IMR-90 (cell line): Measurements from ENCODE around the gene DERL3. TPM values are rescaled to one million over a fixed set of nuclear protein-coding genes. Genes with fewer than 3 reads are reported as not detected.

Experiments
- ATAC-seq: fragments of 200-7000 bp; cut with Tn5 transposase; 2 replicates; pipeline ENCODE4 v1.9.1; 2020; ENCODE audit warnings: low read depth, mild to moderate bottlenecking, moderate library complexity
- BruUV-seq: library from RNA; stranded (reverse); fragments of 400-500 nt; replicated peaks from 2 replicates; lab custom pipeline; 2021; lab: Mats Ljungman, UMichigan
- CTCF ChIA-PET: fragments of 300-600 bp; formaldehyde crosslinking; extraction: SDS; loops from one replicate; lab custom pipeline; 2021; ENCODE audit warnings: antibody characterized with exemption; lab: Yijun Ruan, JAX
- POLR2A ChIA-PET: fragments of 300-600 bp; sonication (Branson Sonifier 250); formaldehyde crosslinking; loops from one replicate; lab custom pipeline; 2022; ENCODE audit warnings: antibody characterized with exemption; ENCODE audit not compliant: unreplicated experiment; lab: Charles Lee
- DNase-seq: peaks from one replicate; pipeline ENCODE4 v3.0.0; 2013
- H2AFZ ChIP-seq: replicated peaks from 2 replicates; pipeline ENCODE3; 2013; ENCODE audit warnings: low read length, mild to moderate bottlenecking; ENCODE audit not compliant: poor library complexity
- H2AK5ac ChIP-seq: 2 replicates; pipeline ENCODE4 v1.6.1; 2013; ENCODE audit warnings: low read depth, low read length, inconsistent platforms
- H2AK9ac ChIP-seq: replicated peaks from 2 replicates; pipeline ENCODE3; 2013; ENCODE audit warnings: mild to moderate bottlenecking, low read depth, low read length, moderate library complexity; ENCODE audit not compliant: poor library complexity
- H2BK120ac ChIP-seq: 2 replicates; pipeline ENCODE4 v1.6.1; 2013; ENCODE audit warnings: low read depth, low read length, inconsistent platforms
- H2BK15ac ChIP-seq: 3 replicates; pipeline ENCODE4 v1.6.1; 2013; ENCODE audit warnings: low read depth, low read length, inconsistent platforms
- H2BK20ac ChIP-seq: 2 replicates; pipeline ENCODE4 v1.6.1; 2013; ENCODE audit warnings: low read depth, mild to moderate bottlenecking, inconsistent platforms, low read length, moderate library complexity
- H2BK5ac ChIP-seq: 2 replicates; pipeline ENCODE4 v1.6.1; 2013; ENCODE audit warnings: mild to moderate bottlenecking, low read depth, low read length, inconsistent platforms; ENCODE audit not compliant: poor library complexity, severe bottlenecking
- H3K14ac ChIP-seq: replicated peaks from 2 replicates; pipeline ENCODE4 v1.6.1; 2013; ENCODE audit warnings: low read depth, low read length, inconsistent platforms
- H3K18ac ChIP-seq: 2 replicates; pipeline ENCODE4 v1.6.1; 2013; ENCODE audit warnings: low read depth, low read length, control low read depth
- H3K23ac ChIP-seq: 2 replicates; pipeline ENCODE4 v1.6.1; 2013; ENCODE audit warnings: low read depth, low read length, inconsistent platforms
- H3K27ac ChIP-seq: 2 replicates; pipeline ENCODE4 v1.5.1; 2013; ENCODE audit warnings: mild to moderate bottlenecking, control low read depth, low read length; ENCODE audit not compliant: insufficient read depth
- H3K27me3 ChIP-seq: 2 replicates; pipeline ENCODE4 v1.6.1; 2013; ENCODE audit warnings: low read length; ENCODE audit not compliant: control insufficient read depth, insufficient read depth
- H3K36me3 ChIP-seq: 2 replicates; pipeline ENCODE4 v1.6.1; 2013; ENCODE audit warnings: low read length, mixed read lengths; ENCODE audit not compliant: control insufficient read depth, insufficient read depth
- H3K4ac ChIP-seq: 2 replicates; pipeline ENCODE4 v1.6.1; 2013; ENCODE audit warnings: low read depth, low read length, inconsistent platforms
- H3K4me1 ChIP-seq: 2 replicates; pipeline ENCODE4 v1.6.1; 2013; ENCODE audit warnings: low read length, mixed read lengths; ENCODE audit not compliant: control insufficient read depth, insufficient read depth
- H3K4me2 ChIP-seq: 2 replicates; pipeline ENCODE4 v1.6.1; 2013; ENCODE audit warnings: low read depth, mild to moderate bottlenecking, control low read depth, low read length, moderate library complexity
- H3K4me3 ChIP-seq: 2 replicates; pipeline ENCODE4 v1.5.1; 2013; ENCODE audit warnings: low read depth, mild to moderate bottlenecking, control low read depth, low read length, moderate library complexity; ENCODE audit not compliant: insufficient read depth
- H3K56ac ChIP-seq: 2 replicates; pipeline ENCODE4 v1.6.1; 2013; ENCODE audit warnings: low read length, inconsistent platforms; ENCODE audit not compliant: insufficient read depth; ENCODE audit errors: extremely low read depth
- H3K79me1 ChIP-seq, 2 experiments: 2 replicates each; pipeline ENCODE4 v1.6.1; 2013; ENCODE audit warnings: low read length in 2 of 2, inconsistent platforms in 1 of 2, low read depth in 1 of 2
- H3K9ac ChIP-seq: 2 replicates; pipeline ENCODE4 v1.6.1; 2013; ENCODE audit warnings: low read depth, low read length, control low read depth
- H3K9me1 ChIP-seq: 2 replicates; pipeline ENCODE4 v1.6.1; 2013; ENCODE audit warnings: low read length, inconsistent platforms; ENCODE audit not compliant: insufficient read depth
- H3K9me3 ChIP-seq: 2 replicates; pipeline ENCODE4 v1.6.1; 2013; ENCODE audit warnings: low read length; ENCODE audit not compliant: control insufficient read depth, insufficient read depth
- H4K20me1 ChIP-seq: 2 replicates; pipeline ENCODE4 v1.6.1; 2013; ENCODE audit warnings: low read length, inconsistent platforms; ENCODE audit not compliant: insufficient read depth
- H4K5ac ChIP-seq: 2 replicates; pipeline ENCODE4 v1.6.1; 2013; ENCODE audit warnings: mild to moderate bottlenecking, low read depth, low read length, control low read depth
- H4K8ac ChIP-seq, 2 experiments: 2 replicates each; pipeline ENCODE4 v1.6.1; 2013; ENCODE audit warnings: low read depth in 2 of 2, low read length in 2 of 2, control low read depth in 1 of 2, inconsistent platforms in 1 of 2
- H4K91ac ChIP-seq: 2 replicates; pipeline ENCODE4 v1.6.1; 2013; ENCODE audit warnings: low read depth, low read length, inconsistent platforms; ENCODE audit not compliant: insufficient read depth
- CEBPB ChIP-seq: IDR thresholded peaks from 2 replicates; pipeline ENCODE4 v1.6.1; 2012; ENCODE audit warnings: low read depth, low read length, improper control_type of control experiment
- CHD1 ChIP-seq: IDR thresholded peaks from 2 replicates; pipeline ENCODE4 v1.6.1; 2012; ENCODE audit warnings: low read depth, low read length, improper control_type of control experiment
- WGBS, 2 experiments: methylation state at CpG; one replicate each; pipeline versions ENCODE4 v1.1.5 to v1.1.7; 2013; ENCODE audit warnings: missing lambda C conversion rate in 2 of 2; ENCODE audit not compliant: insufficient read length in 1 of 2; ENCODE audit errors: extremely low coverage in 2 of 2; 5-methylcytosine and 5-hydroxymethylcytosine counted together
- dilution Hi-C: fragments of 300-500 bp; cut with HindIII; formaldehyde crosslinking; loops from one replicate; pipeline ENCODE4 v1.14.3; 2018; ENCODE audit warnings: low sequenced_read_pairs; ENCODE audit not compliant: unreplicated experiment
- in situ Hi-C: fragments of 300-500 bp; cut with MboI; formaldehyde crosslinking; loops from 3 replicates; pipeline ENCODE4 v1.14.3; 2019; ENCODE audit warnings: low sequenced_read_pairs, inconsistent platforms, mixed read lengths
- intact Hi-C: fragments of 100-400 bp; cut with micrococcal nuclease; formaldehyde crosslinking; loops from 2 replicates; pipeline ENCODE4 v1.10.0; 2022
- polyA plus RNA-seq, 3 experiments: library from polyadenylated mRNA; depleted of rRNA; stranded (reverse); fragments of >200 nt; gene quantifications; 2 replicates each; pipeline ENCODE4 v1.2.3, GENCODE V29; 2012; ENCODE audit warnings: low replicate concordance in 1 of 3
- total RNA-seq: library from RNA; depleted of rRNA; stranded (reverse); fragments of >200 nt; gene quantifications from 2 replicates; pipeline ENCODE4 v1.2.3, GENCODE V29; 2012

The DERL3 gene
- total and polyA plus RNA-seq, 2 of the 4 experiments (the other 2 are of a cell fraction): 0.18 to 0.62 TPM

DNA sequence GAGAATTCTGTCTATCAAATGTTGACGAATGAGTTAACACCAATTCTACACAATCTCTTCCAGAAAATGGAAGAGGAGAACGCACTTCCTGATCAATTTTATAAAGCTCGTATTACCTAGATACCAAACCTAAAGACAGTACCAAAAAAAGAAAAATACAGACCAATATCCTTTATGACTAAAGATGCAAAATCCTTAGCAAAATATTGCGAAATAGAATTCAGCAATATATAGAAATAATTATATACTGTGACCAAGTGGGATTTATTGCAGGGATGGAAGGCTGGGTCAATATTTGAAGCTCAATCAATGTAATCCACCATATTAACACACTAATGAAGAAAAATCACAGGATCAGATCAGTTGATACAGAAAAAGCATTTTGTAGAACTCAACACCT lies 26.4 kb downstream of the DERL3 start:
- H2BK5ac ChIP-seq: no peak overlapping the region
- H3K18ac ChIP-seq: no peak overlapping the region
- no peaks in the 10 kb centered on the region for H3K9me3 ChIP-seq
- no peak for TF ChIP-seq CHD1
- TF ChIP-seq CEBPB: peak; percentile 87
- no peak overlapping the region for H2AK9ac ChIP-seq
- H3K27me3 ChIP-seq: no peaks in the 10 kb centered on the region
- no peak overlapping the region for H4K91ac ChIP-seq
- dilution Hi-C loops (no loop called here), in situ Hi-C loops (no loop called here), intact Hi-C loops (no loop called here)
- no peak overlapping the region for H2AK5ac ChIP-seq
- H3K36me3 ChIP-seq: peaks cover 28% of the 10 kb centered on the region
- peaks cover 3% of the 10 kb centered on the region; the same call in 1 of the 2 replicates for H3K9me1 ChIP-seq
- no peak overlapping the region for H2BK15ac ChIP-seq
- H3K4me1 ChIP-seq: no peaks in the 10 kb centered on the region
- no peak overlapping the region for H3K23ac ChIP-seq
- no peak overlapping the region for H3K27ac ChIP-seq
- no peak overlapping the region for H2BK20ac ChIP-seq
- WGBS, 2 experiments: 100% methylated on average over 1 of the region's 4 CpGs; no CpG with 5 or more reads in 1 of the 2 experiments
- no peak overlapping the region for H3K4me3 ChIP-seq
- ChIA-PET CTCF (interaction anchor here (1.1 to 1.9 kb wide), 2 partner anchors 13 to 37 kb away, joined by 4 to 7 read pairs; no protein-coding TSS in a partner anchor), POLR2A (no interaction called here)
- no peak overlapping the region for H3K56ac ChIP-seq
- H3K4ac ChIP-seq: no peak overlapping the region
- no peak overlapping the region for H3K4me2 ChIP-seq
- DNase-seq (no peak), ATAC-seq (no peak)
- no peaks in the 10 kb centered on the region; a peak in 1 of 4 replicates for H3K79me1 ChIP-seq
- peaks cover 8% of the 10 kb centered on the region; the same call in 1 of the 2 replicates for H4K20me1 ChIP-seq
- H2BK120ac ChIP-seq: no peak overlapping the region
- no peak overlapping the region for H4K8ac ChIP-seq
- H2AFZ ChIP-seq: no peak overlapping the region
- BruUV-seq: no TSS peak
- no peak overlapping the region for H4K5ac ChIP-seq
- no peak overlapping the region for H3K9ac ChIP-seq
- no peak overlapping the region for H3K14ac ChIP-seq
